HG03521 (cell line): ENCODE measurements around the gene NOP9.
A peak's percentile ranks its signal among the peaks of the same experiment; 100 is the strongest.

ENCODE experiments used
- ATAC-seq: cut with Tn5 transposase; IDR thresholded peaks from one replicate; pipeline ENCODE4 v1.9.1; 2021; ENCODE audit warnings: mild to moderate bottlenecking, moderate library complexity; ENCODE audit not compliant: unreplicated experiment

NOP9 gene

GRCh38 chr14:24280797-24281460, 18.7 kb upstream of the NOP9 start:
- ATAC-seq = no peak

GRCh38 chr14:24281636-24282035, 18.0 kb upstream of the NOP9 start:
- ATAC-seq = no peak

- ATAC-seq = no peak
These were observed 16.9 kb upstream of the NOP9 start for GRCh38 chr14:24282736-24283135.

GRCh38 chr14:24283796-24284460, 15.7 kb upstream of the NOP9 start:
- ATAC-seq = no peak

GRCh38 chr14:24284501-24285035, 15.1 kb upstream of the NOP9 start:
- no peak for ATAC-seq

- ATAC-seq = no peak
These were observed 14.3 kb upstream of the NOP9 start for GRCh38 chr14:24285351-24285750.

GRCh38 chr14:24286996-24287395, 12.7 kb upstream of the NOP9 start:
- ATAC-seq = no peak

GRCh38 chr14:24289649-24290280, 9.9 kb upstream of the NOP9 start:
- ATAC-seq = no peak

GRCh38 chr14:24290746-24291145, 8.9 kb upstream of the NOP9 start:
- ATAC-seq = no peak

GRCh38 chr14:24291446-24292117, 8.1 kb upstream of the NOP9 start:
- no peak for ATAC-seq

GRCh38 chr14:24292118-24292807, 7.4 kb upstream of the NOP9 start:
- no peak for ATAC-seq

- ATAC-seq = no peak
These were observed 6.1 kb upstream of the NOP9 start for GRCh38 chr14:24293525-24293924.

- no peak for ATAC-seq
These were observed 3.1 kb upstream of the NOP9 start for GRCh38 chr14:24296341-24297157.

- no peak for ATAC-seq
These were observed 2.3 kb upstream of the NOP9 start for GRCh38 chr14:24297190-24297964.

- ATAC-seq = peak; percentile 3
These were observed 777 bp upstream of the NOP9 start for GRCh38 chr14:24298892-24299254.

- no peak for ATAC-seq
These were observed 803 bp downstream of the NOP9 start for GRCh38 chr14:24300326-24300980.

- ATAC-seq = no peak
These were observed 4.4 kb downstream of the NOP9 start for GRCh38 chr14:24304019-24304387.

GRCh38 chr14:24307156-24307574, 7.5 kb downstream of the NOP9 start:
- no peak for ATAC-seq
